Measurements from ENCODE around the gene NDUFB4. TPM values are rescaled to one million over a fixed set of nuclear protein-coding genes. Genes with fewer than 3 reads are reported as not detected.

Gene NDUFB4
- polyA plus RNA-seq, 1 donor (not counting 4 experiments of a cell fraction or from before 2014, with no cell fraction given) = 143 TPM

DNA sequence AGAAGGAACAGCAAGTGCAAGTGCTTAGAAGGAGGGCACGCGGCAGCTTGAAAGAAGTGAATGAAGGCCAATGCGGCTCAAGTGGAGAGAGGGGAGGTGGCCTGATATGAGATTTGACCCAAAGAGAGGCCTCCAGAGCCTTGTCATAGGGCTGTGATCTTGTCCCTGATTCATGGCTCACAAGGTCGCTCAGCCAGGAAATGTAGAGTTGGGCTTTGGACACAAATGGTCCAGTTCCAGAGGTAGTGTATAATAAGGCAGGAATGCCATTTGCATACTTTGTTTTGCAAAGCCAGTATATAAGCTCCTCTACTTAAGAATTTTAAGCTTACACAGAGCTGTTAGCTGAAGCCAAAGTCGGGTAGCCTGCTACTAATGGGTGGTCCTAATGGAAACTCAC is 52.2 kb downstream of the NDUFB4 start:
- Histone ChIP-seq H3K9me3 (ENCODE audit: control insufficient read depth, low read depth, low read length) (no peaks in the 10 kb centered on the region), H4K20me1 (ENCODE audit: control insufficient read depth, extremely low read depth, insufficient read depth, low read length) (no peaks in the 10 kb centered on the region), H3K9ac (ENCODE audit: control insufficient read depth, extremely low read depth, insufficient read depth, low read length) (no peak overlapping the region), H3K4me1 (ENCODE audit: control insufficient read depth, extremely low read depth, insufficient read depth, low read length) (no peaks in the 10 kb centered on the region), H3K9me1 (ENCODE audit: control insufficient read depth, extremely low read depth, insufficient read depth, low read length) (no peaks in the 10 kb centered on the region), H3K79me2 (ENCODE audit: control insufficient read depth, insufficient read depth, low read length) (no peaks in the 10 kb centered on the region), H2AFZ (ENCODE audit: control insufficient read depth, low read length) (no peak overlapping the region), H3K27me3 (ENCODE audit: control insufficient read depth, extremely low read depth, insufficient read depth, low read length) (no peaks in the 10 kb centered on the region), H3K4me2 (ENCODE audit: control insufficient read depth, extremely low read depth, insufficient read depth, low read depth, low read length) (no peak overlapping the region), H3K4me3 (ENCODE audit: control insufficient read depth in 2 of 3, extremely low read depth in 1 of 3, insufficient read depth in 2 of 3, low read depth in 1 of 3, low read length in 3 of 3) (no peak overlapping the region), H3K27ac (ENCODE audit: control insufficient read depth, insufficient read depth, low read length) (no peak overlapping the region), H3K36me3 (ENCODE audit: control insufficient read depth in 2 of 2, extremely low read depth in 1 of 2, insufficient read depth in 2 of 2, low read length in 2 of 2) (no peaks in the 10 kb centered on the region)
- TF ChIP-seq CTCF (optimal IDR thresholded peaks at IDR 0.05 in 1 of 3, IDR thresholded peaks at IDR 0.05 in 1 of 3, conservative IDR thresholded peaks at IDR 0.05 in 1 of 3; ENCODE audit: extremely low read depth in 1 of 3, insufficient read depth in 2 of 3, low read length in 3 of 3) (no peak), EZH2 (IDR thresholded peaks at IDR 0.05; ENCODE audit: low read length) (no peak)
- FAIRE-seq (no peak), DNase-seq (ENCODE audit: low read depth, low spot score) (no peak)
- dilution Hi-C loops (cut with MboI; ENCODE audit: extremely low pct_ligation_motif_present, low sequenced_read_pairs) = no loop called here

GRCh38 chr3:120649830-120650233 is 53.7 kb downstream of the NDUFB4 start:
- TF ChIP-seq CTCF (optimal IDR thresholded peaks at IDR 0.05 in 1 of 3, IDR thresholded peaks at IDR 0.05 in 1 of 3, conservative IDR thresholded peaks at IDR 0.05 in 1 of 3; ENCODE audit: extremely low read depth in 1 of 3, insufficient read depth in 2 of 3, low read length in 3 of 3) (no peak), EZH2 (IDR thresholded peaks at IDR 0.05; ENCODE audit: low read length) (no peak)
- dilution Hi-C loops (cut with MboI; ENCODE audit: extremely low pct_ligation_motif_present, low sequenced_read_pairs) = no loop called here
- no peak overlapping the region for H3K27ac ChIP-seq (ENCODE audit: control insufficient read depth, insufficient read depth, low read length)
- H3K4me2 ChIP-seq (ENCODE audit: control insufficient read depth, extremely low read depth, insufficient read depth, low read depth, low read length) = no peak overlapping the region
- no peaks in the 10 kb centered on the region for H4K20me1 ChIP-seq (ENCODE audit: control insufficient read depth, extremely low read depth, insufficient read depth, low read length)
- H3K9ac ChIP-seq (ENCODE audit: control insufficient read depth, extremely low read depth, insufficient read depth, low read length) = no peak overlapping the region
- H3K4me1 ChIP-seq (ENCODE audit: control insufficient read depth, extremely low read depth, insufficient read depth, low read length) = no peaks in the 10 kb centered on the region
- H3K9me3 ChIP-seq (ENCODE audit: control insufficient read depth, low read depth, low read length) = no peaks in the 10 kb centered on the region
- DNase-seq (ENCODE audit: low read depth, low spot score) (no peak), FAIRE-seq (no peak)
- no peak overlapping the region for H3K4me3 ChIP-seq (ENCODE audit: control insufficient read depth in 2 of 3, extremely low read depth in 1 of 3, insufficient read depth in 2 of 3, low read depth in 1 of 3, low read length in 3 of 3)
- H3K79me2 ChIP-seq (ENCODE audit: control insufficient read depth, insufficient read depth, low read length) = no peaks in the 10 kb centered on the region
- H3K36me3 ChIP-seq (ENCODE audit: control insufficient read depth in 2 of 2, extremely low read depth in 1 of 2, insufficient read depth in 2 of 2, low read length in 2 of 2) = no peaks in the 10 kb centered on the region
- no peaks in the 10 kb centered on the region for H3K9me1 ChIP-seq (ENCODE audit: control insufficient read depth, extremely low read depth, insufficient read depth, low read length)
- H2AFZ ChIP-seq (ENCODE audit: control insufficient read depth, low read length) = no peak overlapping the region
- no peaks in the 10 kb centered on the region for H3K27me3 ChIP-seq (ENCODE audit: control insufficient read depth, extremely low read depth, insufficient read depth, low read length)
